H9 (cell line): ENCODE results near the gene CRHR1. TPM values are rescaled to one million over a fixed set of nuclear protein-coding genes. Genes with fewer than 3 reads are reported as not detected.

Experiments
- DNase-seq: peaks from one replicate; pipeline ENCODE4 v3.0.0-alpha.2; 2017
- H2AFZ ChIP-seq: one replicate; pipeline ENCODE4 v1.6.1; 2013; ENCODE audit warnings: mild to moderate bottlenecking, low read length, control low read depth, moderate library complexity
- H2AK5ac ChIP-seq: 2 replicates; pipeline ENCODE4 v1.6.1; 2013; ENCODE audit warnings: low read length, control low read depth, mixed read lengths; ENCODE audit not compliant: insufficient read length
- H2BK120ac ChIP-seq: one replicate; pipeline ENCODE4 v1.6.1; 2013; ENCODE audit warnings: low read depth, mild to moderate bottlenecking, low read length, control low read depth, inconsistent platforms; ENCODE audit not compliant: poor library complexity, severe bottlenecking
- H2BK12ac ChIP-seq: 2 replicates; pipeline ENCODE4 v1.6.1; 2013; ENCODE audit warnings: low read length, control low read depth, mixed read lengths, low read depth; ENCODE audit not compliant: insufficient read length
- H2BK15ac ChIP-seq: 2 replicates; pipeline ENCODE4 v1.6.1; 2013; ENCODE audit warnings: low read depth, low read length, control low read depth
- H2BK20ac ChIP-seq: one replicate; pipeline ENCODE4 v1.6.1; 2013; ENCODE audit warnings: low read depth, mild to moderate bottlenecking, low read length, control low read depth, inconsistent platforms; ENCODE audit not compliant: poor library complexity, severe bottlenecking
- H2BK5ac ChIP-seq: 2 replicates; pipeline ENCODE4 v1.6.1; 2013; ENCODE audit warnings: low read length, control low read depth, mixed read lengths; ENCODE audit not compliant: insufficient read length
- H3K14ac ChIP-seq: 2 replicates; pipeline ENCODE4 v1.6.1; 2013; ENCODE audit warnings: low read length, control low read depth; ENCODE audit not compliant: insufficient read depth
- H3K18ac ChIP-seq: 2 replicates; pipeline ENCODE4 v1.6.1; 2013; ENCODE audit warnings: low read depth, mild to moderate bottlenecking, mixed read lengths, low read length, control low read depth; ENCODE audit not compliant: insufficient read length
- H3K23ac ChIP-seq: 2 replicates; pipeline ENCODE4 v1.6.1; 2013; ENCODE audit warnings: low read length, control low read depth, mixed read lengths, low read depth; ENCODE audit not compliant: insufficient read length
- H3K23me2 ChIP-seq: 2 replicates; pipeline ENCODE4 v1.6.1; 2013; ENCODE audit warnings: low read depth, mild to moderate bottlenecking, mixed read lengths, low read length, control low read depth; ENCODE audit not compliant: insufficient read length, poor library complexity, severe bottlenecking
- H3K27ac ChIP-seq: 2 replicates; pipeline ENCODE4 v1.5.1; 2013; ENCODE audit warnings: low read length, control low read depth, mixed read lengths, low read depth; ENCODE audit not compliant: insufficient read length
- H3K27me3 ChIP-seq: 2 replicates; pipeline ENCODE4 v1.6.1; 2013; ENCODE audit warnings: low read length, control low read depth, inconsistent platforms; ENCODE audit not compliant: insufficient read depth
- H3K4ac ChIP-seq: 2 replicates; pipeline ENCODE4 v1.6.1; 2013; ENCODE audit warnings: low read depth, mild to moderate bottlenecking, control low read depth, inconsistent platforms, low read length, moderate library complexity
- H3K4me1 ChIP-seq: 2 replicates; pipeline ENCODE4 v1.6.1; 2013; ENCODE audit warnings: low read length, control low read depth, inconsistent platforms; ENCODE audit not compliant: insufficient read depth
- H3K4me2 ChIP-seq: 2 replicates; pipeline ENCODE4 v1.6.1; 2013; ENCODE audit warnings: low read length, control low read depth, mixed read lengths; ENCODE audit not compliant: insufficient read length, insufficient read depth
- H3K56ac ChIP-seq: 2 replicates; pipeline ENCODE4 v1.6.1; 2013; ENCODE audit warnings: low read depth, mild to moderate bottlenecking, mixed read lengths, low read length, control low read depth; ENCODE audit not compliant: insufficient read length
- H3K79me1 ChIP-seq: 2 replicates; pipeline ENCODE4 v1.6.1; 2013; ENCODE audit warnings: low read depth, mild to moderate bottlenecking, moderate library complexity, low read length, control low read depth, inconsistent platforms; ENCODE audit not compliant: insufficient read depth, poor library complexity, severe bottlenecking
- H3K79me2 ChIP-seq: 2 replicates; pipeline ENCODE4 v1.6.1; 2013; ENCODE audit warnings: low read length, control low read depth, inconsistent platforms; ENCODE audit not compliant: insufficient read depth
- H3K9ac ChIP-seq: 2 replicates; pipeline ENCODE4 v1.6.1; 2013; ENCODE audit warnings: low read length, control low read depth, mixed read lengths; ENCODE audit not compliant: insufficient read length; ENCODE audit errors: extremely low read depth
- H3K9me3 ChIP-seq: one replicate; pipeline ENCODE4 v1.6.1; 2013; ENCODE audit warnings: low read depth, low read length, inconsistent platforms; ENCODE audit not compliant: control insufficient read depth
- H3T11ph ChIP-seq: one replicate; pipeline ENCODE4 v1.6.1; 2013; ENCODE audit warnings: mild to moderate bottlenecking, low read length, control low read depth, inconsistent platforms
- H4K20me1 ChIP-seq: one replicate; pipeline ENCODE4 v1.6.1; 2013; ENCODE audit not compliant: control insufficient read depth, insufficient read length, insufficient read depth
- H4K5ac ChIP-seq: 2 replicates; pipeline ENCODE4 v1.6.1; 2013; ENCODE audit warnings: low read depth, mild to moderate bottlenecking, mixed read lengths, low read length, control low read depth; ENCODE audit not compliant: insufficient read length
- H4K8ac ChIP-seq: replicated peaks from 2 replicates; pipeline ENCODE4 v1.6.1; 2013; ENCODE audit warnings: low read length, control low read depth, mixed read lengths, low read depth; ENCODE audit not compliant: insufficient read length
- H4K91ac ChIP-seq: 2 replicates; pipeline ENCODE4 v1.6.1; 2013; ENCODE audit warnings: low read depth, mild to moderate bottlenecking, moderate library complexity, mixed read lengths, low read length, control low read depth; ENCODE audit not compliant: insufficient read length
- H3K27ac Mint-ChIP-seq, 3 experiments: 2 replicates in 2 of 3; 3 replicates in 1 of 3; pipeline ENCODE4 v1.8.0; 2020 to 2021; ENCODE audit warnings: mixed read lengths in 3 of 3, mild to moderate bottlenecking in 1 of 3, moderate library complexity in 1 of 3
- H3K27me3 Mint-ChIP-seq: 2 replicates; pipeline ENCODE4 v1.8.0; 2021; ENCODE audit warnings: low read depth, mild to moderate bottlenecking, moderate library complexity, mixed read lengths
- H3K36me3 Mint-ChIP-seq, 3 experiments: 2 replicates in 2 of 3; 3 replicates in 1 of 3; pipeline ENCODE4 v1.8.0; 2020 to 2021; ENCODE audit warnings: low read depth in 3 of 3, mixed read lengths in 3 of 3; ENCODE audit not compliant: insufficient read depth in 1 of 3
- H3K4me1 Mint-ChIP-seq, 2 experiments: 2 replicates each; pipeline ENCODE4 v1.8.0; 2020; ENCODE audit warnings: mixed read lengths in 2 of 2
- H3K4me3 Mint-ChIP-seq, 2 experiments: 2 replicates in 1 of 2; 3 replicates in 1 of 2; pipeline ENCODE4 v1.8.0; 2020 to 2021; ENCODE audit warnings: mild to moderate bottlenecking in 2 of 2, mixed read lengths in 2 of 2, moderate library complexity in 1 of 2
- H3K9me3 Mint-ChIP-seq, 2 experiments: 2 replicates in 1 of 2; 3 replicates in 1 of 2; pipeline ENCODE4 v1.8.0; 2020; ENCODE audit warnings: mild to moderate bottlenecking in 2 of 2, mixed read lengths in 2 of 2, moderate library complexity in 1 of 2
- CTCF ChIP-seq: fragments of 200-600 bp; sonication (generic); conservative IDR thresholded peaks from 3 replicates; pipeline ENCODE4 v1.8.0; 2021; ENCODE audit warnings: antibody characterized with exemption, mild to moderate bottlenecking
- WGBS: extraction: QIAGEN DNeasy Blood & Tissue Kit; methylation state at CpG from one replicate; pipeline ENCODE4 v1.1.7; 2013; ENCODE audit warnings: missing lambda C conversion rate, low lambda C conversion rate, mixed read lengths; ENCODE audit not compliant: insufficient read length; ENCODE audit errors: extremely low coverage; 5-methylcytosine and 5-hydroxymethylcytosine counted together
- total RNA-seq: library from RNA; stranded (reverse); gene quantifications from 2 replicates; pipeline ENCODE4 v1.2.1, GENCODE V29; 2021

The CRHR1 gene
- total RNA-seq, 1 experiment from 2014 or later, result 0.52 TPM

GRCh38 chr17:45755050-45755449 is 29.1 kb upstream of the CRHR1 start:
- H4K20me1 ChIP-seq, result no peaks in the 10 kb centered on the region
- Mint-ChIP-seq H3K27me3 (peaks cover 89% of the 10 kb centered on the region), H3K4me3 (no peak overlapping the region), H3K27ac (no peak overlapping the region), H3K4me1 (0 out of 4 replicates have a peak, but pooled peaks cover 0 to 5% of the 10 kb centered on the region in 2 experiments), H3K9me3 (no peaks in the 10 kb centered on the region), H3K36me3 (no peaks in the 10 kb centered on the region)
- no peak overlapping the region for H3K56ac ChIP-seq
- H4K91ac ChIP-seq, result no peak overlapping the region
- H2BK20ac ChIP-seq, result no peak overlapping the region
- H2AK5ac ChIP-seq, result no peak overlapping the region
- H2BK120ac ChIP-seq, result no peak overlapping the region
- no peak for DNase-seq
- no peaks in the 10 kb centered on the region for H3K4me1 ChIP-seq
- H3K4me2 ChIP-seq, result no peak overlapping the region
- no peak overlapping the region for H3K14ac ChIP-seq
- H2BK15ac ChIP-seq, result no peak overlapping the region
- H4K5ac ChIP-seq, result no peak overlapping the region
- H3K79me1 ChIP-seq, result no peaks in the 10 kb centered on the region
- no peak overlapping the region for H3K27ac ChIP-seq
- no peak overlapping the region for H3K4ac ChIP-seq
- no peaks in the 10 kb centered on the region for H3K79me2 ChIP-seq
- no peak overlapping the region for H3K18ac ChIP-seq
- no peak overlapping the region for H2AFZ ChIP-seq
- no CpG with 5 or more reads among the region's 8 CpGs for WGBS
- H2BK5ac ChIP-seq, result no peak overlapping the region
- peaks cover 3% of the 10 kb centered on the region; the same call in 1 of the 2 replicates for H3K27me3 ChIP-seq
- no peaks in the 10 kb centered on the region for H3K9me3 ChIP-seq
- no peak for TF ChIP-seq CTCF
- H3K23me2 ChIP-seq, result no peaks in the 10 kb centered on the region
- no peak overlapping the region for H3T11ph ChIP-seq
- no peak overlapping the region for H2BK12ac ChIP-seq
- H3K23ac ChIP-seq, result no peak overlapping the region
- H4K8ac ChIP-seq, result no peak overlapping the region
- no peak overlapping the region for H3K9ac ChIP-seq
